ENCODE measurements around the gene BAAT.
"Not testable (repeated sequence)": the region's sequence is repeated elsewhere in the genome, so short reads cannot be mapped to it uniquely, and the experiment has no call there.

Gene BAAT

DNA sequence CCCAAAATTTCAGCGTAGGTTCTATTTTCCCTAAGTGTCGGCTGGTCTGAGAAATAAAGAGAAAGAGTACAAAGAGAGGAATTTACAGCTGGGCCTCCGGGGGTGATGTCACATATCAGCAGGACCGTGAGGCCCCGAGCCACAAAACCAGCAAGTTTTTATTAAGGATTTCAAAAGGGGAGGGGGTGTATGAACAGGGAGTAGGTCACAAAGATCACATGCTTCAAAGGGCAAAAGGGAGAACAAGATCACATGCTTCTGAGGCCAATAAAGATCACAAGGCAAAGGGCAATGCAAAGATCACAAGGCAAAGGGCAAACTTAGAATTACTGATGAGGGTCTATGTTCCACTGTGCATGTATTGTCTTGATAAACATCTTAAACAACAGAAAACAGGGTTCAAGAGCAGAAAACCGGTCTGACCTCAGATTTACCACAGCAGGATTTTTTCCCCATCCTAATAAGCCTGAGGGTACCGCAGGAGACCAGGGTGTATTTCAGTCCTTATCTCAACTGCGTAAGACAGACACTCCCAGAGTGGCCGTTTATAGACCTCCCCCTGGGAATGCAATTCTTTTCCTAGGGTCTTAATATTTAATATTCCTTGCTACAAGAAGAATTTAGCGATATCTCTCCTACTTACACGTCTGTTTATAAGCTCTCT lies at the start of gene BAAT:
Gene BAAT (minus strand): TSS at position 134 of the 664 bp plus-strand sequence. CDS start 13,602 bp downstream, outside the sequence.
- DNase-seq (ENCODE audit: low read depth, low spot score) = not testable (repeated sequence)

DNA sequence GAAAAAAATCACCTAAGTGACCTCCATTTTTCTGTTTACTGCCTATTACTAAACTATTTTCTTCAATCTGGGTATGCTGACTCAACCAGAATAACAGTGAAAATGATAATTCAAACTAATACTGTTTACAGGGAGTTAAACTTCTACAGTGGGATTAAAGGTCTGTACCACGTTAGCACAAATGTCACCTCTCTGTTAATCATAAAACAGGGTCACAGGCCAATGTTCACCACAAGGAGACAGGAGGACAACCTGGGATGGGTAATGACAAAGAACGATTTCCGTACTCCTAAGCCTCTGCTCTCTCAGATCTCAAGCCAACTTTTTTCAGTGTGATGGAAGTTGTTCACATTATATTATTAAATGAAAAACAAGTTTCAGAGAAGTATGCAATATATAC lies 48.4 kb upstream of the BAAT start:
- DNase-seq (ENCODE audit: low read depth, low spot score) = no peak

DNA sequence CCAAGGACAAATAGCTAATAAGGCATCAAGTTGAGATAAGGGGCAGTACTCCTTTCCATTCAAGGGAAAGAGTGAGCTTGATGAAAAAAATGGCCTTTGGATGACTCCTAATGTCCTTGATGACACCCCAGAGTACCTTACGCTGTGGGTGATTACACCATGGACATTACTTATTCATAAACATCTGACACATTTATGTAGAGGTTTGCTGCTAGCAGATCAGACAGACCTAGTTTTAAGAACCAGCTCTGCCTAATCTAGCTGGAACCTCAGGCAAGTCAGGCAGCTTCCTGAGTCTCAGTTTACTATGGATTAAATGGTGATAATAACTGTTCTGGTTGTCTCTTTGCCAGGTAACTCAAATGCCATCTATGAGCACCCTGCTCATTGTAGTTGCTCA lies 47.9 kb upstream of the BAAT start:
- no peak for DNase-seq (ENCODE audit: low read depth, low spot score)

DNA sequence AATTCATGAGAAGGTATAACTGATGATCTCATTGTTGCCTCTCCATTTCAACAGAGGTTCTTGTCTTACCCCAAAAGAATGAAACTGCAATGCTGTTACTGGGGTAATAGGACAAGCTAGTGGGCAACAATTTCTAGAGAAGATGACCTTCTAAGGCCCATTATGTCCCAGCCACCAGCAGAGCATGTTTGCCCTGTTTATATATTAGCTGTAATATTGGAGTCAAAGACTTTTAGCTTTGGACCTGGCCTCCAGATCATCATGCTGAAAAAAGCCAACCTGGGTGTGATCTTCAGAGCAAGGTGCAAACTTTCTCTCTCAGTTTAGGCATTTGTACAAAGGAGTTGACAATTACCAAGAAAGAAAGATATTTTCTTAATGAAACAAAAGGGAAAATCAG lies 47.4 kb upstream of the BAAT start:
- DNase-seq (ENCODE audit: low read depth, low spot score) = no peak

DNA sequence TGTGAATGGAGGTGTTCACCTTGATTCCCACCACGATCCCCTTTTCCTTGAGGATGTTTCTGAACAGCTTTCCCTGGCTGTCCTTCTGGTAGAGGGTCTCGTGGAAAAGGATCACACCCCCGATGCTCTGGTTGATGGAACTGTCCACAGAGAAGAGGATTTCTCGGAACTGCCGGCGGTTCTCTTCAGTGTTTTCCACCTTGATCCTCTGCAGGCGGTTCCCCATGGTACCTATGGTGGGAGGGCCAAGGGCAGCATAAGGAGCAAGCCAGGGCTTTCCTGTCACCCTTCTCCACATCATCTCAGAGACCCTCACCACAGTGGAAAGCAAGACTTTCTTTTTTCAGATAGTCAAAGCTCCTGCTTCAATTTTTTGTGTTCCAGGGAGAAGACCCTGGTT lies 44.9 kb upstream of the BAAT start:
- no peak for DNase-seq (ENCODE audit: low read depth, low spot score)

DNA sequence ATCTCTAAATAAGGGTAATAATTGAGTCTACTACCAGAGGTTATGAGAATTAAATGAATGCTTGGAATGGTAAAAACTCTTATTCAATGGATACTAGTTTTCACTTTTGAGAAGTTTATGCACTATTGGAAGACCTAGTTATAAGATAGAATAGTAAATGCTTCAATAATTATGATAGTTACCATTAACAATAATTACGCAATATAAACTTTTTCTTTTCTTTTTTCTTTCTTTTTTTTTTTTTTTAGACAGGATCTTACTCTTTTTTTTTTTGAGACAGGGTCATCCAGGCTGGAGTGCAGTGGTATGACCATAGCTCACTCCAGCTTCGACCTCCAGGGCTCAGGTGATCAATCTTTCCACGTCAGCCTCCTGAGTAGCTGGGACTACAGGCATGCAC lies 44.1 kb upstream of the BAAT start:
- DNase-seq (ENCODE audit: low read depth, low spot score) = no peak

DNA sequence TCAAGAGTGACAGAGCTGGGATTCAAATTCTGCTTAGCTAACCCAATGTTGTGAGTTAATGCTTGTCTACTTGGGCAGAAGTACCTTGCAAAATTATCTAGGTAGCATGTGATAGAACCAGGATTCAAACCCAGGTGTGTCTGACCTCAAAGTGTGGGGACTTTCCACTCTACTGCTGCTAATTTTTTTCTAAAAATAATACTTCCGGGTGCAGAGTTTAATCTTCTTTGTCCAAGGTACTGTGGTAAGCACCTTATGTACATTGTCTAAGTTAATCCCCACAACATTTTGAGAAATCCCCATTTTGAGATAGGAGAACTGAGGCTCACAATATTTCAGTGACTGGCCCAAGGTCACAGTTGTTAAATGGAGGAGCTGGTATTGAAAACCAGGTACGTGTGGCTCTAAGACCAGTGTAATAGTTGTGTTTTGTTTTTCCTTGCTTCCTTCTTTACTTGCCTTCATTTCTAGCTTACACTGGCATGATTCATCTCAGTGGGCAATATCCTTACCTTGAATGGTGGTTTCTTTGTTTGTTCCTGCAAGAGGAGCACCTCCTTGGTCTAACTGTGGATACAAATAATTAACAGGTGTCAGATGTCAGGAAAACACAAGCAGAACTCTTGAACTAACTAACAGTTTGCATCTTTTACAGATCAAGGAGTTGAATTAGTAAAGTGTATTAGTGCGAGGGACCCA lies 43.3 kb upstream of the BAAT start:
- no peak for DNase-seq (ENCODE audit: low read depth, low spot score)

DNA sequence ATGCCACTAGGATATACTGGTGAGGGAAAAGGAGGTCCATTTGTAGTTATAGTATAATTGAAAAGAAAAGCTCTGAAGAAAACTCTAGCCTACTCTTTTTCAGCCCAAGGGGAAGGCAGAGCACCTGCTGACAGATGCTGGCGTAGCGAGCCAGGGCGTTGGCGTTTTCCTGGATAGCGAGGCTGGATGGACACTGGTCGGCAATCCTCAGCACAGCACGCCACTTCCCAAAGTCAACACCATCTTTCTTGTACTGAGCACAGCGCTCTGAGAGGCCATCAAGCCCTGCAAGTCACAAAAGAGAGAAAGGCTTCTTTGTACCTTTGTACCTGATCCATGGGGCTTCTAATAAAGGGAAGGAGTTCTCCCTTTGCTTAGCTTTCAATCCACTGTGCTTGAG lies 42.6 kb upstream of the BAAT start:
- no peak for DNase-seq (ENCODE audit: low read depth, low spot score)

DNA sequence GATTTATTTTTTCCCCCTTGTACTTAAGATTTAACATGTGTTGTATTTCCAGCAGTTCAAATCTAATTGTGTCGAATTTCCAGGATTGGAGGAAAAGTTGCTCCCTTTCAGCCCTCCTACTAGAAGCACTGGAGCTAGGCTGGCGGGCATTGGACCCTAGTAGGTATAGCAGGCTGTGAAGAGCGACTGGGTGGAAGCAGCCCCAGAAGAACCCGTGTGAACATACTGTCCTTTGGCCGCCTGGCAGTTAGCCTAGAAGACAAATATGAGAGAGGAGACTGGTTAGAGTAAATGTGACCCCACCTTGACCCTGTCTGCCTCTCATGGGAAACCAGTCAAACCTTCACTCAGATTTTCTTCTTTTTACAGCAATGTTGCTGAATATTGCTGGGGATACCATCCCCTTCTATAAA lies 36.9 kb upstream of the BAAT start:
- peak; percentile 44 for DNase-seq (ENCODE audit: low read depth, low spot score)

DNA sequence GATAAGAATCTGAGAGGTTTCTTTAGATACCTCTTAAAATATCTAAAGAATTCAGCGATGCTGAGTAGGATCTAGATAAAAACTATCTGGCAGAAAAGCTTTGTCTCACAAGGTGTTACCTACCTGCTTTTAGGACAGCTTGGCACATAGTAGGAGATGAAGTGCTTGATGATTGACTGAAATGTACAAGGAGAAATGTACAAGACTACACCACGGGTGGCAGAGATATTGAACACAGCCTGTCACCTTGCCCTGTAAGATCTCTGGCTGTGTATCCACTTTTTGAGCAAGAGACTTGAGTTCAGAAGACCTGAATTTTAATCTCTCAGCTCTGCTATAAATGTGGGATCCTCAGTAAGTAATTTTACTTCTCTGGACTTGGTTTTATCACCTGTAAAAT lies 35.1 kb upstream of the BAAT start:
- DNase-seq (ENCODE audit: low read depth, low spot score) = no peak

DNA sequence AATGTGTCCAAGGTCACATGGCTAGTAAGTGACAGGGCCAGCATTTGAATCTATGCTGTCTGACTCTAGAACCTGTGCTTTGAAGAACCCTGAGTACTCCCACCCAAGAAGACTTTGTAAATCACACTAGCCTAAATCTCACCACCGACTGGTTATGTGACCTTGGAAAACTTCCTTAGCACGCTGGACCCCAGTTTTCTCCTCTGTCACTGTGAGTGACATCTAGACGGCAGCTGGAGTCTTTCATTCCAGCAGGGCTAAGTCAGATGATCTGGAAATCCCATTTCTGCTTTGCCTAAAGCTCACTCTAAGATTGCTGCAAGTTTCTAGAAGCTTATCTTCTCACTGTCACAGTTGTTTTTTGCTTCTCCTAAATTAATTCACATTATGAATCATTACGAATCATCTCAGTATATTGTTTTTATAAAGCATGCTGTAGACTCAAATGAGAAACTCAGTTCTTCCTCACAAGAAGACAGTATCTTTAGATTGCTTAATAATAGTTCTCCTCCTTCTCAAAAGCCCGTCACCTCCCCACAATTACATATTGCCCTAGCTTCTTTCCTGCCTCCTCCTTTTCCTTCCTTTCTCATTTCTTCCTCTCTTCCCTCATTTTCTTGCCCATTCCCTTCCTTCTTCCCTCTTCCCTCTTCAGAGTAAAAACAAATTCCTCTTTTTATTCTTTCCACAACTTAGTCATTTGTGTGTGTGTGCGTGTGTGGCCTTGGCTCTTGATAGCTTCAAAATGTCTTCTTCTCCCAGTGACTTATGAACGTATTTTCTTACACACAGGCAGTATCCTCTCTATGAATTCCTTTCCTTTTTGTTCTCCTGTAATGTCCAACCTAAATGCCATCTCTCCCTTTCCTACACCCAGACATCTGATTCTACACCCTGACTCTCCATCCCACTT lies 34.0 kb upstream of the BAAT start:
- DNase-seq (ENCODE audit: low read depth, low spot score) = no peak

DNA sequence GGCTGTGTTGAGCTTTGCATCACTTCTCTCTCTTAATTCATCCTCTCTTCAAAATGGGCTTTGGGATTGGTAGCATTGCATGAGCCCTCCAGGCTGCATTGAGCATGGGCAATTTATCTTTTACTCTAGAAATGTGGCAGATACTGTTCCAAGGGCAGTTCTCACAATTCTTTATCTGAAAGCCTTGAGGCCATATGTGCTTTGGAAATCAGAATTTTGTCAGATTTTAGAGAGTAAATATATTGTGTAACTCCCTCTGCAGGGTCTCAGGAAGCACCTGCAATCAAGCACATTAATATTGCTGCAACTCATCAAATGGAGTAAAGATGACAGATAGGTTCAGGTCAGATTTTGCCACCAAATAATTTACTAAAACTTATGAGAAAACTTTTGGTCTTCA lies 33.2 kb upstream of the BAAT start:
- DNase-seq (ENCODE audit: low read depth, low spot score) = no peak

DNA sequence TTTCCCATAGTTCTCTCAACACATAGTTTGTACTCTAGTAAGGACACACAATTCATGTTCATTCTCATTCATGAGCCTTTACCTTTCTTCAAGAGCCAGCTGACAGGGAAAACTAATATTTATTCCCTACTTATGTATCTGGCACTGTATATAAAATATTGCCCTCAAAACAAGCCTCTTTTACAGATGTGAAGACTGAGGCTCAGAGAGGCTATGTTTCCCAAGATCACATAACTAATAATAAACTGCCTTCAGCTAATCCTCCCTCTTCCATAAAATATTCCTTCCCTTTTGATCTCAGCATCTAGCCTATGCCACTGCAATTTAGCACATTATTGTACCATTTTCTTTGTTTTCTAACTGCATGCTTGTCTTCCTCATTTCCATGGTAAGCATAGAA lies 32.6 kb upstream of the BAAT start:
- DNase-seq (ENCODE audit: low read depth, low spot score) = no peak

DNA sequence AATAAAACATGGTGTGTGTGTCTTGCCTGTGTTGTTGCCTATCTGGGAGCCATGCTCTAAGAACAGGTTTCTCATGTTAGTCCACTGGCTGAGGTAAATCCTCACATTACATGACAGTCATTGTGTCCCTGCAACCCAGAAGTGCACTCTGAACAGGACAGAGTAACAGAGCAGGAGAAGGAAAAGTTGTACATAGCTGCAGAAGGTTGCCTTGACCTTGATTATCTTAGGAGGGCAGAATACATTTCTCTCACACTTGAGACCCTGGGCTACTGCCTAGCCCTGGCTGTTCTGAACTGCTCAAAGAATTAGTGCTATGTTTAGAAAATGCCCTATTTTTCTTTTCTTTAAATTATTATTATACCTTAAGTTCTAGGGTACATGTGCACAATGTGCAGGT lies 30.8 kb upstream of the BAAT start:
- DNase-seq (ENCODE audit: low read depth, low spot score) = no peak

DNA sequence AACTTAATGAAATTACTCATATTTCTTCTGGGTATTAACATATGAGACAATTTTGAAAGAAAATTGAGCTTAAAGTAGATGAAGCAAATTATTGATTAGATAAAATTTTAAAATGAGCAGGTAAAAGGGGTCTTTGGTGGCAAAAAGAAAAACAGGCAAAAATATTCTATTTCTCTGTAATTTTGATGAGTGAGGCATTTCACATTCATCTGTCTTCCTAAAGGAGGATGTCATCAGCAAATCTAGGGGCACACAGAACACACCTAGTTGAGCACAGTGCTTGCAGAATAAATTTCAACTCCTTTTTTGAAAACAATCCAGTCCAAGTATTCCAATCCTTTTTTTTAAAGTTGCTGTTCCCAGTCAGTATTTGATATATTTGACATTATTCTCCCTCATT lies 30.0 kb upstream of the BAAT start:
- DNase-seq (ENCODE audit: low read depth, low spot score) = no peak

DNA sequence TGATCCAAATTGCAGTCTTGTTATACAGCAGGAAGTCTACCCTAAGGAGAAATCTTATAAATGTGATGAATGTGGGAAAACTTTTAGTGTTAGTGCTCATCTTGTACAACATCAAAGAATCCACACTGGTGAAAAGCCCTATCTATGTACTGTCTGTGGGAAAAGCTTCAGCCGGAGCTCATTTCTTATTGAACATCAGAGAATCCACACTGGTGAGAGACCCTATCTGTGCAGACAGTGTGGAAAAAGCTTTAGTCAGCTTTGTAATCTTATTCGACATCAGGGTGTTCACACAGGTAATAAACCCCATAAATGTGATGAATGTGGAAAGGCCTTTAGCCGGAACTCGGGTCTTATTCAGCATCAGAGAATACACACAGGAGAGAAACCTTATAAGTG lies 24.3 kb upstream of the BAAT start:
- DNase-seq (ENCODE audit: low read depth, low spot score) = no peak

DNA sequence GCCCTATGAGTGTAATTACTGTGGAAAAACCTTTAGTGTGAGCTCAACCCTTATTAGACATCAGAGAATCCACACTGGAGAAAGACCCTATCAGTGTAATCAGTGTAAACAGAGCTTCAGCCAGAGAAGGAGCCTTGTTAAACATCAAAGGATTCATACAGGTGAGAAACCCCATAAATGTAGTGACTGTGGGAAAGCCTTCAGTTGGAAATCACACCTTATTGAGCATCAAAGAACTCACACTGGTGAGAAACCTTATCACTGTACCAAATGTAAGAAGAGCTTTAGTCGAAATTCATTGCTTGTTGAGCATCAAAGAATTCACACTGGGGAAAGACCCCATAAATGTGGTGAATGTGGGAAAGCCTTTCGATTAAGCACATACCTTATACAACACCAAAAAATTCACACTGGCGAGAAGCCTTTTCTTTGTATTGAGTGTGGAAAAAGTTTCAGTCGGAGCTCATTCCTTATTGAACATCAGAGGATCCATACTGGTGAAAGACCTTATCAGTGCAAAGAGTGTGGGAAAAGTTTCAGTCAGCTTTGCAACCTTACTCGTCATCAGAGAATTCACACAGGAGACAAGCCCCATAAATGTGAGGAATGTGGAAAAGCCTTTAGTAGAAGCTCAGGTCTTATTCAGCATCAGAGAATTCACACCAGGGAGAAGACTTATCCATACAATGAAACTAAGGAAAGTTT lies 23.7 kb upstream of the BAAT start:
- no peak for DNase-seq (ENCODE audit: low read depth, low spot score)

DNA sequence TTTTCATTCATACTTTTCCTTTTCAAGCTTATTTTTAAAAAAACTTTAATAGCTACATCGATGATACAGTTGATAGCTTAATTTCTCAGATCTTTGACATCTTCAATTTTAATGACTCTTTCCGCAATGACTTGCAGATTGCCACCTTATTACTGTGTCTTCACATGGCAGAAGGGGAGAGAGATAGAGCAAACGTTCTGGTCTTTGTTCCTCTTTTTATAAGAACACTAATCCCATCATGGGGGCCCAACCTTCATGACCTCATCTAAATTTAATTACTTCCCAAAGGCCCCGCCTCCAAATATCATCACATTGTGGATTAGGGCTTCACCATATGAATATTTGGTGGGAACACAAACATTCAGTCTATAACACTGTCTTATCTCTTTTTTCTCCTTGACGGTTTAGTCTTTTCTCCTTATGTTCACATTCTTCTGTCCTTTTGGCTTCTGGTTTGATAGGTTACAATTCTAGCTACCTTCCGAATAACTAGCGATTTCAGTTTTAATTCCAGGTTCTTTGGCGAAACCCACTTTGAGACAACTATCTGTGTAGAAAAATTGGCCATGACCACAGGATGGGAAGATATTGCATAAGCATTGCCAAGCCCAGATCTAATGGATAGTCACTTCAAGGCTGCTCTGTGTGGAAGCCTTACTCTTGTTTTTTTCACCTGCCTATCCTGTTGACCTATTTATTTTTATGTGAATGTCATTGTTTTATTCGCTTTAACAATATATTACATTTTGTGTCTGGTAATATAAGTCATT lies 18.9 kb upstream of the BAAT start:
- DNase-seq (ENCODE audit: low read depth, low spot score) = no peak

DNA sequence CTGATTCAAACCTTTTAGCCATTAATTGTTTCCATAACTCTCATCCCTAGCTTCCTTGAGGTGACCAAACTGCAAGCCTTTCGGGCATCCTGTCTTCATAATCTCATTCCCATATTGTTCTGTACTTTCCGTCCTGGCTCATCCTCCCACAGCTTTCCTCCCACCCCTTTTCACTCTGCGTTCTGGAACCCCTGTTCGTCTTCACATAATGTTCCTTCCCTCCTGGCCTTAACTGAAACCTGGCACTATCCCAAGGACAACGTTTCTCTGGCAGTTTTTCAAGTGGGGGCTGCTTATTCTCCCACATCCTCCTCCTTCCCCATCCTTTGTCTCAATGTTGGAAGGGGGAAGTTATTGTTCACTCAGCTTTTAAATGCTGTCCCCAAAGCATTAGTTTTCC lies 15.3 kb upstream of the BAAT start:
- DNase-seq (ENCODE audit: low read depth, low spot score) = no peak

DNA sequence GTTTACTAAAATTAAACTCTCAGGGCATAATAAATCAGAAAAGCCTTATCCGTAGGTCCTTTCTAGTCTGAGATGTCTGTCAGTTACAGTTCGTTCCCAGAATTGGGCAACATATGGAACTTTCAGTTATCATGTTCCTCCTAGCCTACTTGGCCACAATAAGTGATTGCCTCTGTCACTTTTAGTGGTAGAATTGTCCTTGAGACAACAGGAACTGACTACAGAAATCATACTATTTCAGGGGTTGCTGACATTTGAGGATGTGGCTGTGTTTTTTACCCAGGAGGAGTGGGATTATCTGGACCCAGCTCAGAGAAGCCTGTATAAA lies 14.8 kb upstream of the BAAT start:
- DNase-seq (ENCODE audit: low read depth, low spot score) = no peak

DNA sequence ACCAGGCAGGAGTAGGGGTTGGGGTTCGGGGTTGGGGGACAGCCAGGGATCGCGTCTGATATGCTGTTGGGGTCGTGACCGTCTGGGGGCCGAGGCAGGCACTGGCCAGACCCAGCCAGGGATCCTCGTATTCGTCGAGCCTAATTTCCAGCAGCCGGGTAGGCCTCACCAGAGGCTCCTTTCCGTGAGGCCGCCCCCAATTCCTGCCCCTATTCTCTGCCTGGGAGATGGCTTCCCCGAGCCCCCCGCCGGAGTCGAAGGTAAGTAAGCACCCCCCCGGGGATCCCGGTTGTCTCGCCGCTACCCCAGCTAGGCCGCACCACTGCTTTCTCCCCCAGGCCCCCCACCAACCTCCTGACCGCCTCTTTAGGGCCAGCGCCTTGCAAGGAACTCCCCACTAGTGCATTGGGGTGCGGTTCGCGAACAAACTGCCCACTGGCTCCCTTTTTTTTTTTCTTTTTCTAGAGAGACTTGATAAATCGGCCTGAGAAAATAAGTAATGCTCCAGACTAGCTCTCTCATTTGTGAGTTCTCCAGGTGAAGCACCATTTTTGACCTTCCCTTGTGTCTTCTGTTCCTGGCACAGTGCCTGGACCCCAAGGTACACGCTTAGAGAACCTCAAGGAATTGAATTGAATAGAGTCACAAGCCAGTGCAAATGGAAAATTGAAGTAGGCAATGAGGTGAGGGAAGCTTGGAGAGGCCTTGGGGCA lies 14.3 kb upstream of the BAAT start:
- DNase-seq (ENCODE audit: low read depth, low spot score) = no peak

Data from brain pericyte (primary cell).